Stimulated activated memory B cell treated with anti-CD40 and anti-IgM and Interleukin-4, amounts not matched to agents 10 μg/mL and 1 μg/mL and 100 μg/mL, for 72 hours (primary cell): ENCODE data around the gene SERINC2.

Experiments used
- ATAC-seq: fragments of 150-1000 bp; cut with Tn5 transposase; 2 replicates; pipeline ENCODE4 v1.10.0; 2021
- H3K27ac Mint-ChIP-seq: one replicate; pipeline ENCODE4 v1.8.0; 2022; ENCODE audit warnings: mild to moderate bottlenecking, mixed read lengths
- H3K27me3 Mint-ChIP-seq: one replicate; pipeline ENCODE4 v1.8.0; 2022; ENCODE audit warnings: mixed read lengths
- H3K36me3 Mint-ChIP-seq: one replicate; pipeline ENCODE4 v1.8.0; 2022; ENCODE audit warnings: mixed read lengths
- H3K4me1 Mint-ChIP-seq: one replicate; pipeline ENCODE4 v1.8.0; 2022; ENCODE audit warnings: mixed read lengths
- H3K4me3 Mint-ChIP-seq: one replicate; pipeline ENCODE4 v1.8.0; 2022; ENCODE audit warnings: mild to moderate bottlenecking, moderate library complexity, mixed read lengths
- H3K9me3 Mint-ChIP-seq: one replicate; pipeline ENCODE4 v1.8.0; 2022; ENCODE audit warnings: mixed read lengths

SERINC2 gene

GRCh38 chr1:31412732-31413404, at the start of gene SERINC2:
TSS of gene SERINC2 (plus strand) at chr1:31413213. CDS start at chr1:31413266, 53 bp downstream.
- H3K36me3 Mint-ChIP-seq: no peaks in the 10 kb centered on the region
- ATAC-seq: peak; percentile 21
- peaks cover 92% of the 10 kb centered on the region for H3K27me3 Mint-ChIP-seq
- H3K9me3 Mint-ChIP-seq: no peaks in the 10 kb centered on the region
- H3K27ac Mint-ChIP-seq: peak within 1 kb of the TSS; percentile 38
- peaks cover 19% of the 10 kb centered on the region for H3K4me1 Mint-ChIP-seq
- H3K4me3 Mint-ChIP-seq: peak within 1 kb of the TSS; percentile 83

- H3K4me1 Mint-ChIP-seq: no peaks in the 10 kb centered on the region
- peaks cover 64% of the 10 kb centered on the region for H3K36me3 Mint-ChIP-seq
- no peak overlapping the region for H3K4me3 Mint-ChIP-seq
- H3K27ac Mint-ChIP-seq: no peak overlapping the region
- H3K27me3 Mint-ChIP-seq: no peaks in the 10 kb centered on the region
- ATAC-seq: no peak
- no peaks in the 10 kb centered on the region for H3K9me3 Mint-ChIP-seq
Observed at GRCh38 chr1:31364561-31365250, 48.3 kb upstream of the SERINC2 start.

DNA sequence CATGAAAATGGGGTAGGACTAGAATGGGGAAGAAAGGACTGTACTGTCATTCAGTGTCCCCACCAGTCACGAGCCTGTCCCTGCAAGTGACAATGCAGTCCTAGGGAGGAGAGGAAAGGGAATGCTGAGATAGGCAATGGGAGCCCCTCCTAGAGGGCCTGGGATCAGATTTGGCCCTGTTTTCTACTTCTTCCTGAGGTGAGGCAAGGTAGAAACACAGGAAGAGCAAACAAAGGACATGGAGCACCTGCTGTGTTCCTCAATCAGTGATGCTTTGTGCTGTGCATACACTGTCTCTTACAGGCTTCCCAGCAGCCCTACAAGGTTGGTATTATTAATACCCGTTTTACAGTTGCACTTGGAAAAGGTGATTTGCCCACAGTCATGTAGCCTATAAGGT, 46.2 kb upstream of the SERINC2 start:
- Mint-ChIP-seq H3K9me3 (no peaks in the 10 kb centered on the region), H3K4me1 (peaks cover under 1% of the 10 kb centered on the region), H3K4me3 (no peak overlapping the region), H3K27ac (no peak overlapping the region), H3K36me3 (peaks cover 47% of the 10 kb centered on the region), H3K27me3 (no peaks in the 10 kb centered on the region)
- no peak for ATAC-seq

DNA sequence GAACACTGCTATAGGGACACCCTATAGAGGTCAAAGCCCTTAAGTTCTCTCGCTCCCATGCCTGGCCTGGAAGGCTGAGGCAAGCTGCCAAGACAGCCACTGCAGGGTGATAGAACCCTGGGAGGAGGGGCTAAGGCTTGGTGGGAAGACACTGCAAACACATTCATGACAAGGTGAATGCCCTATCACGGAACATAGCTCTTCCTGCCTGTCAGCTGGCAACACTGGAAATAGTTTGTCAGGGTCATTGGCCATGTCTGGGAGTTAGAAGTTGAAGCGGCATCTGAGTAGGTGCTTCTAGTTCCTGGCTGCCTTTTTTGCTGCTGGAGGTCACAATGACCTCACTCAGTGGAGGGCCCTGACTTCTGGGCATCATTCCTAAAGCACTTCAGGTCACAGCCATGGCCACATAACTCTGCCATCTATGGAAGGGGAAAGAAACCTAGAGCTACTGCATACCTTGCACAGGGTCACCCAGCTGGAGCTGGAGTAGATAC, 44.4 kb upstream of the SERINC2 start:
- ATAC-seq: no peak
- Mint-ChIP-seq H3K4me1 (peaks cover 19% of the 10 kb centered on the region), H3K4me3 (no peak overlapping the region), H3K27me3 (peaks cover 17% of the 10 kb centered on the region), H3K27ac (no peak overlapping the region), H3K36me3 (peaks cover 39% of the 10 kb centered on the region), H3K9me3 (no peaks in the 10 kb centered on the region)

DNA sequence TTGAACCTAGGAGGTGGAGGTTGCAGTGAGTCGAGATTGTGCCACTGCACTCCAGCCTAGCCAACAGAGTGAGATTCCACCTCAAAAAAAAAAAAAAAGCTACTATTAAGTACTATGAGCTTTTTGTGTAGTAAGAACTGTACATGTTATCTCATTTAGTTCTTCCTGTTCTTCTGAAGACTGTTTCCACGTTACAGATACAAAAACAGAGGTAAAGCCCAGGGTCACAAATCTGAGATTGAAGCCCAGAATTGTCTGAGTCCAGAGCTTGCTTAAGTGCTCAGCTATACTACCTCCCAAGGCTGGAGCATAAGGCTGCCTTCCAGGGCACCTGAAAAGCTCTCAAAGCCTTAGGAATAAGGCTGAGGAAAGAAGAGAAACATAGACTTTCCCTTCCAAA, 43.0 kb upstream of the SERINC2 start:
- peaks cover 23% of the 10 kb centered on the region for H3K27me3 Mint-ChIP-seq
- H3K9me3 Mint-ChIP-seq: no peaks in the 10 kb centered on the region
- peaks cover 27% of the 10 kb centered on the region for H3K36me3 Mint-ChIP-seq
- no peak overlapping the region for H3K27ac Mint-ChIP-seq
- ATAC-seq: no peak
- peaks cover 24% of the 10 kb centered on the region for H3K4me1 Mint-ChIP-seq
- no peak overlapping the region for H3K4me3 Mint-ChIP-seq

GRCh38 chr1:31370565-31370964, 42.4 kb upstream of the SERINC2 start:
- peaks cover 22% of the 10 kb centered on the region for H3K36me3 Mint-ChIP-seq
- peaks cover 24% of the 10 kb centered on the region for H3K4me1 Mint-ChIP-seq

GRCh38 chr1:31371121-31371959, 41.7 kb upstream of the SERINC2 start:
- Mint-ChIP-seq H3K4me1 (peaks cover 24% of the 10 kb centered on the region), H3K27me3 (peaks cover 27% of the 10 kb centered on the region), H3K36me3 (peaks cover 15% of the 10 kb centered on the region), H3K4me3 (no peak overlapping the region), H3K9me3 (no peaks in the 10 kb centered on the region), H3K27ac (no peak overlapping the region)
- ATAC-seq: no peak

More at GRCh38 chr1:31370565-31370964, 42.4 kb upstream of the SERINC2 start:
- no peaks in the 10 kb centered on the region for H3K9me3 Mint-ChIP-seq
- no peak overlapping the region for H3K4me3 Mint-ChIP-seq
- peaks cover 23% of the 10 kb centered on the region for H3K27me3 Mint-ChIP-seq
- H3K27ac Mint-ChIP-seq: no peak overlapping the region
- ATAC-seq: no peak

- Mint-ChIP-seq H3K27ac (no peak overlapping the region), H3K36me3 (peaks cover 11% of the 10 kb centered on the region), H3K4me1 (peaks cover 24% of the 10 kb centered on the region), H3K9me3 (no peaks in the 10 kb centered on the region), H3K4me3 (no peak overlapping the region), H3K27me3 (peaks cover 33% of the 10 kb centered on the region)
- ATAC-seq: no peak
Observed at GRCh38 chr1:31372051-31372450, 41.0 kb upstream of the SERINC2 start.

DNA sequence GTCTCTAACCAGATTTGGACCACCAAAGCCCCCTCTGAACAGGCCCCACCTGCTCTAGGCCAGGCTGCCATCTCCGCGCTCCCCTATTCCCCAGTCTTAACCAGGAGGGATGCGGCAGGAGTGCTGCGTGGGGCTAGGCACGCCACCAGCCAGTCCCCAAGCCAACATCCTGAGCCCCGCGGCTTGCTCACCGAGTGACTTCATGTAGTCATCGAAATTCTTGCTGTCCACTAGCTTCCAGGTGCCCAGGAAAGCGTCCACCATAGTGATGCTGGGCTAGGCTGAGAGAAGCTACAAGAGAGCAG, 40.3 kb upstream of the SERINC2 start:
- Mint-ChIP-seq H3K9me3 (no peaks in the 10 kb centered on the region), H3K4me3 (peak overlapping the region; percentile 71), H3K4me1 (peaks cover 24% of the 10 kb centered on the region), H3K27ac (no peak overlapping the region), H3K36me3 (peaks cover 5% of the 10 kb centered on the region), H3K27me3 (peaks cover 33% of the 10 kb centered on the region)
- ATAC-seq: no peak

DNA sequence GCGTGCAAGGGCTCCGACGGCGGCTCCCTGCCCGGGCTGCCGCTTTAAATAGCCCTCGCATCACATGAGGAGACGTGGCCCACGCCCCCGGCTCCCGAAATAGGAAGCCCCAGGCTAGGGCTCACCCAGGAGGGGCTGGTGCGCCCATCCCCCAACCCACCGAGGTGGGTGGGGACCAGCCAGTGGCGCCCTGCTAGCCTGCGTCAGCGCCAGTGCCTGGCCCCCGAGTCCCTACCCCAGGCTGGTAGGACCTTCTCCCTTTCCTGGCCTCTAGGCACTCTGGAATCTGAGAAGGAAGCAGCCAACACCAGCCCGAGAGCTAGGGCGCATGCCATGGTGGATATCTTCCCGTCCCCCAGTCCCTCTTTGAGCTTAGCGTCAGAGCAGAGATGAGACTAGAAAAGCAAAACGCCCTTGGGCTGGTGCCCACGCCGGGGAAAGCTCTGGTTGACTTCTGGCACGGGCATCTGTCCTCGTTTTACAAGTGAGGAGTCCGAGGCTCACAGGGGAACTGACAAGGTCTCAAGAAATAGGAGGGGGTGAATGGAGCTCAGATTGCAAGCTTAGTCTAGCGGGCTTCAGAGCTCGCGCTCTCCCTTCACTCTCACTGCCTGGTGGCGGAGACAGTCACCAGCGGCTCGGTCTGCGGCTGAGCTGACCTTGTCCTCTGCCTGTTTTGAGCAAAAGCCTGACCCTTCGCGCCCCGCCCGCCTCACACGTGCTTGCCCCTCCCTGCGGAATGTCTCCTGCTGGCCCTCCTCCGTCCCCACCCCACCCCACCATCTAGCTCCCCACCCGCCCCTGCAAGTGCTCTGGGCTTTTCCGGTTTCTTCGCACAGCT, 39.7 kb upstream of the SERINC2 start, which contains the start of gene FABP3:
Gene FABP3 (minus strand): TSS at position 21 of the 841 bp plus-strand sequence. CDS start 62 bp downstream, outside the sequence.
- Mint-ChIP-seq H3K36me3 (no peaks in the 10 kb centered on the region), H3K27ac (no peak within 1 kb of the TSS), H3K27me3 (peaks cover 38% of the 10 kb centered on the region), H3K9me3 (no peaks in the 10 kb centered on the region), H3K4me1 (peaks cover 24% of the 10 kb centered on the region), H3K4me3 (peak within 1 kb of the TSS; percentile 71)
- peak; percentile 65 for ATAC-seq

DNA sequence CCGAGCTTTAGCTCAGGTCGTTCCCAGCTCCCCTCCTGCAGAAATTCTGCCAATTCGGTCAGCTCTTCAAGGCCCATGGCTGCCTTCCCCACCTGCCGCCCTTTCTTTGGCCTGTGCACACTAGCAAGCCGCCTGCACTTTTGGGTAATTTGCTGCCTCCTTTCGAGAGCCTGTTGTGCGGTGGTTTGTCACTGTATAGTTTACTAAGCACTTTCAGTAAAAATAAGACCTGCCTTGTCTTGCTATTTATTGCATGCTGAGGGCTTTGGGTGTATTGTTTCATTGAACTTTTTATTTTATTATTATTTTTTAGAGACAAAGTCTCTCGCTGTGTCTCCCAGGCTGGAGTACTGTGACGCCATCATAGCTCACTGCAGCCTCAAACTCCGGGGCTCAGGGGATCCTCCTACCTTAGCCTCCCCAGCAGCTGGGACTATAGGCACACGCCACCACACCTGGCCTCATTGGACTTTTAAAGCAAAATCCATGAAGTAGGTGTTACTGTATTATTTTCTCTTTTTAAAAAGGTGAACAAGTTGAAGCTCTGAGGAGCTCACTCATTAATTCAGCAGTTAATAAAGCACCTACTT, 39.0 kb upstream of the SERINC2 start:
- no peak for ATAC-seq
- Mint-ChIP-seq H3K4me3 (peak overlapping the region; percentile 71), H3K4me1 (peaks cover 24% of the 10 kb centered on the region), H3K27ac (no peak overlapping the region), H3K9me3 (no peaks in the 10 kb centered on the region), H3K27me3 (peaks cover 45% of the 10 kb centered on the region), H3K36me3 (no peaks in the 10 kb centered on the region)

DNA sequence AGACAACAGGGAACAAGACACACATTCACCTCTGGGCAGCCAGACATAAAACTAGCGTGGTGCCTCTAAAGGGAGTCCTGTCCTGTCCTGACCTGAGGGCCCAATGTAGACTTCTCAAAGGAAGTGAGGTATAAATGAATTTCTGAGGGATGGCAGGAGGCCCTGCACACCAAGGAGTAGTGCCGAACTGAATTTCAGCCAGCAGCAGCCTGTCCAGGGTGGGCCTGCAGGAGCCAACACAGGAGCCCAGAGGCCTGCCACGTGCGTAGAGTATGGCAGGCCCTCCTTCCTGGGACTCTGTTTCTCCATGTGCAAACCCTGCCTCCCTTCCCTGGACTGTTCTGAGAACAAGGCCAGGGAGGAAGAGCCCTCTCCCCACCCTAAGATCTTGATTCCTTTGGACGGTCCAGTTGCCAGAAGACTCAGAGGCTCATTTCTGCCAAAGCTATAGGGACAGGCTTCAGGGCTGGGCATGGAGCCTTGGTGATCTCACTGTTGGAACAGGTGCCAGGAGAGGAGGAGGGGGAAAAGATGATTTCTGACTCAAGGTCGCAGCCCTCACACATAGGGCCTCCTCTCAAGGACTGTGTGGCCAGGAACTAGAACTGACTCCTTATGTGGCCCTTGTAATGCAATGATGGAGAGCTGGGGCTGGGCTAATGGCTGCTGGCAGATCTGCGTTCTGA, 38.4 kb upstream of the SERINC2 start:
- no peak overlapping the region for H3K4me3 Mint-ChIP-seq
- H3K4me1 Mint-ChIP-seq: peaks cover 24% of the 10 kb centered on the region
- ATAC-seq: no peak
- no peak overlapping the region for H3K27ac Mint-ChIP-seq
- H3K36me3 Mint-ChIP-seq: no peaks in the 10 kb centered on the region
- peaks cover 51% of the 10 kb centered on the region for H3K27me3 Mint-ChIP-seq
- H3K9me3 Mint-ChIP-seq: no peaks in the 10 kb centered on the region

DNA sequence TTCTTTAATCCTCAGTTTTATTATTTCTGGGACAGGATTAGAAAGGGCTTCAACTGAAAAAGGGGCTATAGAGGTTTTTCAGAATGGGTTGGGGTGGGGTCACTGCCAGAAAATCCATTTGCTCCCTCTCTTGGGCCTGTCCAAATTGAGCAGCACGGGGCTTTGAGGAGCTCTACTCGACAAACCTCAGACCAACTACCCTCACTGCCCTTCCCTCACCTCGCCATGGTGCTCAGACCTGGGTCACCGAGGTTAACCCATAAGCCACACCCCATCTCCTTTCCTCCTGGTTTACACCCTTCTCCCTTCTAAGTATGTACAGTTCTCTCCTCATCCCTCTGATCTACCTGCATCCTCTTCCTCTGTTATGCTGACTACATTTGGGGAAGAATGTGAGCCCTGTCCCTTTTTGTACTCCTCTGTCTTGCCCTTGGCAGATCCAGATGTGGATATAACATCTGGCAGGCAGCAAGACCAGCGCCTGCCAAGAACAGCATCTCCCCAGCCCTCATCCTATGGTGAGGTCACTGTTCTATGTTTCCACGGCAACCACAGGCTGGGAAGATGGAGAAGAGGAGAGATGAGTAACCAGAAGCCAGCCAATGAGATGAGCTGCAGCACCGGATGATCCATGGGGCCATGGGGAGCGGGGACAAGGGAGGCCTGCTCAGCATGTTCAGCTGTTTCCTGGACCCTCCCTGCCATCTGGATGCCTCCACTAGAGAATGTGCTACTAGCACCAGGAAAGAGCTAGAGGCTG, 36.5 kb upstream of the SERINC2 start:
- Mint-ChIP-seq H3K27me3 (peaks cover 68% of the 10 kb centered on the region), H3K27ac (no peak overlapping the region), H3K4me3 (no peak overlapping the region), H3K4me1 (peaks cover 24% of the 10 kb centered on the region), H3K36me3 (no peaks in the 10 kb centered on the region), H3K9me3 (no peaks in the 10 kb centered on the region)
- no peak for ATAC-seq
